Erythroblast (primary cell): ENCODE data around the gene EPS8.

Source experiments
- GATA1 ChIP-seq: IDR thresholded peaks from 2 replicates; pipeline ENCODE4 v1.6.1; 2011; ENCODE audit warnings: low read depth, mild to moderate bottlenecking, control low read depth, low read length, moderate library complexity
- POLR2A ChIP-seq: IDR thresholded peaks from 2 replicates; pipeline ENCODE4 v1.6.1; 2011; ENCODE audit warnings: mild to moderate bottlenecking, low read length

- TF ChIP-seq POLR2A (no peak), GATA1 (no peak)
These were observed 42.3 kb upstream of the EPS8 start for GRCh38 chr12:15831315-15831978.
